ENCODE data around the gene FBXL16.

FBXL16 gene

GRCh38 chr16:732332-732731 lies 26.7 kb upstream of the FBXL16 start:
- no peaks in the 10 kb centered on the region for H3K36me3 ChIP-seq (ENCODE audit: insufficient read depth, low read length)
- H3F3A ChIP-seq (ENCODE audit: low read depth), result no peaks in the 10 kb centered on the region
- no peaks in the 10 kb centered on the region for H3K79me2 ChIP-seq (ENCODE audit: insufficient read depth, low read length)
- H3K27me3 ChIP-seq (ENCODE audit: insufficient read depth, low read length, poor library complexity, severe bottlenecking), result no peaks in the 10 kb centered on the region
- H3K4me1 ChIP-seq (ENCODE audit: insufficient read depth, low read length, poor library complexity, severe bottlenecking), result no peaks in the 10 kb centered on the region
- H3K9ac ChIP-seq (ENCODE audit: low read depth, low read length, poor library complexity, severe bottlenecking), result no peak overlapping the region
- H3K4me3 ChIP-seq (ENCODE audit: low read length, poor library complexity, severe bottlenecking), result no peak overlapping the region
- no peak overlapping the region for H2AFZ ChIP-seq (ENCODE audit: low read length)
- H4K20me1 ChIP-seq (ENCODE audit: insufficient read depth, low read length, poor library complexity, severe bottlenecking), result no peaks in the 10 kb centered on the region
- TF ChIP-seq EZH2phosphoT487 (IDR thresholded peaks at IDR 0.05; ENCODE audit: borderline replicate concordance), result no peak
- TF ChIP-seq CTCF (conservative IDR thresholded peaks at IDR 0.05; ENCODE audit: low read length), result no peak
- H3K4me2 ChIP-seq (ENCODE audit: low read depth, low read length, poor library complexity, severe bottlenecking), result no peak overlapping the region
- no peaks in the 10 kb centered on the region for H3K9me2 ChIP-seq (replicated peaks; ENCODE audit: low read depth, low read length)
- no peaks in the 10 kb centered on the region for H3K9me3 ChIP-seq (ENCODE audit: insufficient read depth, low read depth, low read length)

DNA sequence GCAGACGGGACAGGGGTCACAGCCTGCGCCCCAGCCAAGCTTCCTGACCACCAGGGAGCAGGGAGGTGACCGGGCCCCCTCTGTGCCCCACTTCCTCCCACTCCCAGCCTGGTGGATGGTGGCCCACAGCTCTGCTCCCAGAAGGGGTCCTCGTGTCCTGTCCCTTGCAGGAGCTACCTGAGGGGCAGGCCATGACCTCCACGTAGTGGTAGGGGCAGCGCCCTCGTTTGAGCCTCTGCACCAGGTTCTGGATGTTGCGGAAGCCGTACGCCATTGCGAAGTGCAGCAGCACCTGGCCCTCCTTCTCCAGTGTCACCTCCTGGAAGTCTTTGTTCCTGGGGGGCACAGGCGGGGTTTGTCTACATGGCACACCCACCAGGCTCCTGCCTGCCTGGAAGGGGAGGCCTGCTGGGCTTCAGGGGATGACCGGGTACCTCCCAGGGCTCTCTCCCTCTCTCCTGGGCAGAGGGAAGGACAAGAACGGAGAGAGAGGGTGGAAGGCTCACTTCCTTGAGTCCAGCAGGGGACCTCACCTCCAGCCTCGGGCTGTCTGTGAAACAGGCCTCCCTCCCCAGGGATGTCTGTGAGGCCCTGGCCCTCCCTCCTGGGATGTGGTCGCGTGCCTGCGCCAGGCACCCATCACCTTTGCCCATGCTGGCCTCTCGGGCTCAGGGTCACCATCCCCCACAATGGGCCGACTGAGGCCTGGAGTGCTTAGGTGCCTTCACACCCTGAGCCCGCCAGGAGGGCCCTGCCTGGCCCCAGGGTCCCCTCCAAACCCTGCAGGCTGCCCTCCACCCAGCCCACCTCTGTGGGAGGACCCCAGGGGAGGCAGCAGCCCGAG lies 25.3 kb upstream of the FBXL16 start:
- H2AFZ ChIP-seq (ENCODE audit: low read length), result no peak overlapping the region
- no peaks in the 10 kb centered on the region for H3F3A ChIP-seq (ENCODE audit: low read depth)
- H4K20me1 ChIP-seq (ENCODE audit: insufficient read depth, low read length, poor library complexity, severe bottlenecking), result no peaks in the 10 kb centered on the region
- no peak overlapping the region for H3K4me3 ChIP-seq (ENCODE audit: low read length, poor library complexity, severe bottlenecking)
- TF ChIP-seq CTCF (conservative IDR thresholded peaks at IDR 0.05; ENCODE audit: low read length) (no peak), EZH2phosphoT487 (IDR thresholded peaks at IDR 0.05; ENCODE audit: borderline replicate concordance) (no peak)
- H3K4me1 ChIP-seq (ENCODE audit: insufficient read depth, low read length, poor library complexity, severe bottlenecking), result no peaks in the 10 kb centered on the region
- H3K9me2 ChIP-seq (replicated peaks; ENCODE audit: low read depth, low read length), result no peaks in the 10 kb centered on the region
- no peaks in the 10 kb centered on the region for H3K79me2 ChIP-seq (ENCODE audit: insufficient read depth, low read length)
- no peaks in the 10 kb centered on the region for H3K36me3 ChIP-seq (ENCODE audit: insufficient read depth, low read length)
- no peak overlapping the region for H3K9ac ChIP-seq (ENCODE audit: low read depth, low read length, poor library complexity, severe bottlenecking)
- no peak overlapping the region for H3K4me2 ChIP-seq (ENCODE audit: low read depth, low read length, poor library complexity, severe bottlenecking)
- H3K9me3 ChIP-seq (ENCODE audit: insufficient read depth, low read depth, low read length), result no peaks in the 10 kb centered on the region
- no peaks in the 10 kb centered on the region for H3K27me3 ChIP-seq (ENCODE audit: insufficient read depth, low read length, poor library complexity, severe bottlenecking)

DNA sequence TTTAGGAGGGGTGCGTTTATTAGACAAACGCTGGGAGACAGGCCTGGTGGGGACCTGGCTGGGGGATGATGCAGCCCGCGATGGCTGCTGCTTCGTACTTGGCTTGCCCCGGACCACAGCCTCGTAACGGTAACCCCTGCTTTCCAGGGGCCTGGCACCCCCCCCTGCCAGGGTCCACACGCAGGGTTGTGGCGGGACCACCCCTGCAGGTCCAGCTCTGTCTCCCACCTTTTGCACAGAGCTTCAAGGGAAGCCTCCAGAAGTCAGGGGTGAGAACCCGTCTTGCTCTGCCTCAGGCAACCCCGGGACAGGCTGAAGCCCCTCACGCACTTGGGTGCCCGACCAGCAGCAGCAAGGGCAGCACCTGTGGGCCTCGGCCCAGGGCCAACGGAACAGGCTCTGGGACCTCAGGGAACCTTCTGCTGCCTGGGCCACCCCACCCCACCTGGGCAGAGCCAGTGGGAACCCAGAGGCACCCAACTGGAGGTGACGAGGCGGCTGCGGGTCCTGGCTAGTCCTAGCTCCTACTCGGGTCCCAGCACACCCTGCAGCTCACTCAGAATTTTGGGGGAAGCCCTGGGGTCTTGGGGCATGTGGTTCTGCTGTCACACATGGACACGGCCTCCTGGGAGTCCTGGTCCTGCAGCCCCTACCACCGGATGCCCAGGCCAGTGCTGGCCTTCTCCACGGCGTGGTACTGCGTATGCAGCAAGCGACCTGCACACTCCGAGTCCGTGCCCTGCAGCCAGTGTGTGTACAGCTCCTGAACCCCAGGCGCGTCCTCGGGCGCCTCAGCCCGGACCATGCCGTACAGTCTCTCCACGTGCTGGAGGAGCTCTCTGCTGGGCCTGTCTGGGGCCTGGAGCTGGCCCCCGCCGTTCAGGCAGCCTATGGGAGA lies 24.4 kb upstream of the FBXL16 start:
- H3F3A ChIP-seq (ENCODE audit: low read depth), result no peaks in the 10 kb centered on the region
- no peaks in the 10 kb centered on the region for H4K20me1 ChIP-seq (ENCODE audit: insufficient read depth, low read length, poor library complexity, severe bottlenecking)
- H3K9me3 ChIP-seq (ENCODE audit: insufficient read depth, low read depth, low read length), result no peaks in the 10 kb centered on the region
- no peaks in the 10 kb centered on the region for H3K36me3 ChIP-seq (ENCODE audit: insufficient read depth, low read length)
- no peak overlapping the region for H2AFZ ChIP-seq (ENCODE audit: low read length)
- no peak overlapping the region for H3K4me3 ChIP-seq (ENCODE audit: low read length, poor library complexity, severe bottlenecking)
- H3K27me3 ChIP-seq (ENCODE audit: insufficient read depth, low read length, poor library complexity, severe bottlenecking), result no peaks in the 10 kb centered on the region
- H3K9ac ChIP-seq (ENCODE audit: low read depth, low read length, poor library complexity, severe bottlenecking), result no peak overlapping the region
- no peak overlapping the region for H3K4me2 ChIP-seq (ENCODE audit: low read depth, low read length, poor library complexity, severe bottlenecking)
- no peaks in the 10 kb centered on the region for H3K9me2 ChIP-seq (replicated peaks; ENCODE audit: low read depth, low read length)
- TF ChIP-seq CTCF (conservative IDR thresholded peaks at IDR 0.05; ENCODE audit: low read length) (no peak), EZH2phosphoT487 (IDR thresholded peaks at IDR 0.05; ENCODE audit: borderline replicate concordance) (no peak)
- no peaks in the 10 kb centered on the region for H3K4me1 ChIP-seq (ENCODE audit: insufficient read depth, low read length, poor library complexity, severe bottlenecking)
- H3K79me2 ChIP-seq (ENCODE audit: insufficient read depth, low read length), result no peaks in the 10 kb centered on the region

Data from Loucy (cell line).